Thyroid gland (tissue), 4 donors: ENCODE data around the gene CFAP300.

Experiments used
- CTCF ChIP-seq, 6 experiments: fragments of 200-600 bp in 3 of 6; fragments of 450-650 bp in 3 of 6; sonication (generic) in 3 of 6; IDR thresholded peaks; one replicate each; pipeline ENCODE4 v1.5.1; 2016 to 2019; ENCODE audit warnings: antibody characterized with exemption in 6 of 6, mild to moderate bottlenecking in 2 of 6, inconsistent platforms in 1 of 6, moderate library complexity in 1 of 6
- POLR2A ChIP-seq, 2 donors: fragments of 450-650 bp; IDR thresholded peaks; one replicate each; pipeline ENCODE4 v1.6.1; 2017; ENCODE audit warnings: antibody characterized with exemption in 2 of 2, mild to moderate bottlenecking in 2 of 2, moderate library complexity in 1 of 2

GRCh38 chr11:102097186-102097585, 49.9 kb downstream of the CFAP300 start:
- TF ChIP-seq CTCF (IDR thresholded peaks at IDR 0.05) (no peak), POLR2A (IDR thresholded peaks at IDR 0.05) (no peak)
